ENCODE results near the gene HFE. TPM values are rescaled to one million over a fixed set of nuclear protein-coding genes. Genes with fewer than 3 reads are reported as not detected.
A peak's percentile ranks its signal among the peaks of the same experiment; 100 is the strongest.

HFE gene
- total and polyA plus RNA-seq, 8 donors, result 1.5 to 8.2 (median 3.7) TPM

- WGBS, 5 donors, result 25 to 41% (median 30%) methylated on average over 18 to 22 of the region's 22 CpGs
- Histone ChIP-seq H3K4me3 (peak overlapping the region; percentile 41 to 53 (median 46)), H3K27ac (peak overlapping the region; percentile 90 to 93 (median 92)), H3K27me3 (no peaks in the 10 kb centered on the region), H3K4me1 (peaks cover 9 to 24% (median 19%) of the 10 kb centered on the region in 4 donors), H3K36me3 (no peaks in the 10 kb centered on the region), H3K9me3 (no peaks in the 10 kb centered on the region)
- TF ChIP-seq POLR2A (IDR thresholded peaks at IDR 0.05), result no peak
- TF ChIP-seq EP300 (IDR thresholded peaks at IDR 0.05), result no peak
- no peak for TF ChIP-seq POLR2AphosphoS5 (IDR thresholded peaks at IDR 0.05)
- TF ChIP-seq CTCF (IDR thresholded peaks at IDR 0.05), result no peak
- peak in 1 of 2 donors; percentile 52 for DNase-seq
- intact Hi-C loops (cut with DNase I; ENCODE audit: low total_unique reads), result no loop called here
Observed at GRCh38 chr6:26104457-26105108, 17.4 kb downstream of the HFE start.

- peak overlapping the region in 3 of 5 donors; percentile 90 to 93 (median 92) for H3K27ac ChIP-seq
Observed at GRCh38 chr6:26105109-26105730, 18.0 kb downstream of the HFE start.

GRCh38 chr6:26105842-26106241 is 18.6 kb downstream of the HFE start:
- TF ChIP-seq CTCF (IDR thresholded peaks at IDR 0.05) (no peak), POLR2A (IDR thresholded peaks at IDR 0.05) (no peak), EP300 (IDR thresholded peaks at IDR 0.05) (no peak), POLR2AphosphoS5 (IDR thresholded peaks at IDR 0.05) (no peak)
- no peaks in the 10 kb centered on the region for H3K36me3 ChIP-seq
- H3K4me1 ChIP-seq, result peaks cover 9 to 24% (median 19%) of the 10 kb centered on the region in 4 donors
- 70 to 84% (median 75%) methylated on average over 4 of the region's 4 CpGs for WGBS, 5 donors
- intact Hi-C loops (cut with DNase I; ENCODE audit: low total_unique reads), result no loop called here
- DNase-seq, result no peak
- H3K27ac ChIP-seq, result no peak overlapping the region
- no peak overlapping the region for H3K4me3 ChIP-seq
- no peaks in the 10 kb centered on the region for H3K27me3 ChIP-seq
- H3K9me3 ChIP-seq, result no peaks in the 10 kb centered on the region

More at GRCh38 chr6:26105109-26105730, 18.0 kb downstream of the HFE start:
- DNase-seq, result no peak
- TF ChIP-seq POLR2AphosphoS5 (IDR thresholded peaks at IDR 0.05), result no peak
- no peak for TF ChIP-seq CTCF (IDR thresholded peaks at IDR 0.05)
- no peak for TF ChIP-seq POLR2A (IDR thresholded peaks at IDR 0.05)
- TF ChIP-seq EP300 (IDR thresholded peaks at IDR 0.05), result no peak
- H3K9me3 ChIP-seq, result no peaks in the 10 kb centered on the region
- H3K36me3 ChIP-seq, result no peaks in the 10 kb centered on the region
- intact Hi-C loops (cut with DNase I; ENCODE audit: low total_unique reads), result no loop called here
- H3K4me3 ChIP-seq, result no peak overlapping the region
- H3K4me1 ChIP-seq, result peaks cover 9 to 24% (median 19%) of the 10 kb centered on the region in 4 donors
- WGBS, 5 donors, result 86 to 92% (median 88%) methylated on average over 8 of the region's 8 CpGs
- H3K27me3 ChIP-seq, result no peaks in the 10 kb centered on the region

- H3K4me3 ChIP-seq, result no peak overlapping the region
- no peak for DNase-seq
- H3K4me1 ChIP-seq, result peaks cover 4 to 17% (median 14%) of the 10 kb centered on the region in 4 donors
- H3K9me3 ChIP-seq, result no peaks in the 10 kb centered on the region
- TF ChIP-seq EP300 (IDR thresholded peaks at IDR 0.05) (no peak), POLR2A (IDR thresholded peaks at IDR 0.05) (no peak), CTCF (IDR thresholded peaks at IDR 0.05) (no peak), POLR2AphosphoS5 (IDR thresholded peaks at IDR 0.05) (no peak)
- H3K36me3 ChIP-seq, result no peaks in the 10 kb centered on the region
- H3K27ac ChIP-seq, result no peak overlapping the region
- no peaks in the 10 kb centered on the region for H3K27me3 ChIP-seq
- 94 to 97% (median 95%) methylated on average over 18 of the region's 18 CpGs for WGBS, 5 donors
- intact Hi-C loops (cut with DNase I; ENCODE audit: low total_unique reads), result no loop called here
Observed at GRCh38 chr6:26107935-26108334, 20.7 kb downstream of the HFE start.
